Ovary (tissue), 3 donors: ENCODE measurements around the gene LSS.

Source experiments
- CTCF ChIP-seq, 3 donors: fragments of 450-650 bp in 2 of 3; fragments of 200-600 bp in 1 of 3; IDR thresholded peaks; one replicate each; pipeline versions ENCODE4 v1.5.1 to v1.8.0; 2016 to 2022; ENCODE audit warnings: antibody characterized with exemption in 3 of 3, mild to moderate bottlenecking in 1 of 3
- EP300 ChIP-seq: sonication (generic); formaldehyde crosslinking; IDR thresholded peaks from one replicate; pipeline ENCODE4 v1.6.1; 2017; ENCODE audit warnings: antibody characterized with exemption
- donor health status: DM: no; HTN: no; CAD: no.

GRCh38 chr21:46180079-46180722 is 48.4 kb downstream of the LSS start:
- TF ChIP-seq EP300 (no peak), CTCF (IDR thresholded peaks at IDR 0.05) (no peak)
